K562 (cell line): Measurements from ENCODE around the gene IL6ST. TPM values are rescaled to one million over a fixed set of nuclear protein-coding genes. Genes with fewer than 3 reads are reported as not detected.

Experiments used
- BRD4 ChIP-seq: fragments of 200-600 bp; sonication (generic); IDR thresholded peaks from 2 replicates; pipeline ENCODE4 v1.6.1; 2017; ENCODE audit warnings: inconsistent platforms
- CBX1 ChIP-seq: sonication (generic); IDR thresholded peaks from 2 replicates; pipeline ENCODE4 v1.6.1; 2016; ENCODE audit warnings: antibody characterized with exemption, low read depth, mild to moderate bottlenecking
- CREB1 ChIP-seq, 2 experiments: sonication (generic) in 1 of 2; formaldehyde crosslinking in 1 of 2; IDR thresholded peaks; 2 replicates each; pipeline versions ENCODE4 v1.6.1 to v1.8.0; 2012 to 2022; ENCODE audit warnings: inconsistent platforms in 1 of 2, mild to moderate bottlenecking in 1 of 2, missing genetic modification reagents in 1 of 2, moderate library complexity in 1 of 2
- EGR1 ChIP-seq: fragments of 450-650 bp; conservative IDR thresholded peaks from 2 replicates; pipeline ENCODE4 v1.6.1; 2017; ENCODE audit warnings: mild to moderate bottlenecking
- FOSL1 ChIP-seq: fragments of 200-800 bp; sonication (Bioruptor generic); conservative IDR thresholded peaks from 2 replicates; pipeline ENCODE4 v1.6.1; 2016; ENCODE audit warnings: missing genetic modification characterization, missing compliant biosample characterization
- MTA2 ChIP-seq: fragments of 450-650 bp; IDR thresholded peaks from 2 replicates; pipeline ENCODE4 v1.6.1; 2016; ENCODE audit warnings: low read depth
- NFATC3 ChIP-seq: fragments of 450-650 bp; IDR thresholded peaks from 2 replicates; pipeline ENCODE4 v1.6.1; 2017; ENCODE audit warnings: mild to moderate bottlenecking
- POLR2AphosphoS2 ChIP-seq: IDR thresholded peaks from 2 replicates; pipeline ENCODE4 v1.6.1; 2012; ENCODE audit warnings: low read length, improper control_type of control experiment
- PTBP1 ChIP-seq: fragments of 200-400 bp; formaldehyde crosslinking; IDR thresholded peaks from 2 replicates; pipeline ENCODE4 v1.6.1; 2017; ENCODE audit warnings: low read depth, low read length
- RFX1 ChIP-seq: fragments of 450-650 bp; IDR thresholded peaks from 2 replicates; pipeline ENCODE4 v1.6.1; 2016; ENCODE audit warnings: mild to moderate bottlenecking, moderate library complexity
- SMARCC2 ChIP-seq: fragments of 450-650 bp; IDR thresholded peaks from 2 replicates; pipeline ENCODE4 v1.6.1; 2017; ENCODE audit warnings: antibody characterized with exemption, moderate library complexity, mild to moderate bottlenecking, low read depth
- SUPT5H ChIP-seq: fragments of 450-650 bp; IDR thresholded peaks from 2 replicates; pipeline ENCODE4 v1.6.1; 2016
- ZNF511 ChIP-seq: sonication (generic); formaldehyde crosslinking; IDR thresholded peaks from 2 replicates; pipeline ENCODE4 v1.8.0; 2022; ENCODE audit warnings: mild to moderate bottlenecking, missing genetic modification reagents
- ZNF668 ChIP-seq: fragments of 250-450 bp; sonication (Bioruptor Pico); IDR thresholded peaks from 2 replicates; pipeline ENCODE4 v1.8.0; 2022; ENCODE audit warnings: mild to moderate bottlenecking, inconsistent platforms
- ZNF740 ChIP-seq, 3 experiments: fragments of 200-800 bp in 1 of 3; sonication (Bioruptor generic) in 1 of 3; sonication (generic) in 1 of 3; formaldehyde crosslinking in 1 of 3; IDR thresholded peaks; 2 replicates each; pipeline versions ENCODE4 v1.6.1 to v1.8.0; 2016 to 2022; ENCODE audit warnings: mild to moderate bottlenecking in 2 of 3, missing compliant biosample characterization in 2 of 3, missing genetic modification characterization in 2 of 3, missing genetic modification reagents in 1 of 3
- polyA plus RNA-seq, 8 experiments: library from polyadenylated mRNA; depleted of rRNA in 4 of 8; stranded (reverse) in 5 of 8; unstranded in 3 of 8; fragments of >200 nt; fragmentation: Nextera tagmentation in 2 of 8; fragmentation: Illumina TruSeq in 1 of 8; extraction: Ambion mirVana in 2 of 8; extraction: Trizol in 1 of 8; gene quantifications; 2 replicates each; pipeline versions ENCODE4 v1.2.1 to v1.2.3, GENCODE V29; 2011 to 2014; ENCODE audit warnings: inconsistent platforms in 1 of 8, missing spikeins in 1 of 8
- total RNA-seq, 7 experiments: library from RNA; depleted of rRNA in 6 of 7; stranded (reverse); fragments of >200 nt in 6 of 7; fragmentation: Illumina TruSeq in 2 of 7; extraction: Trizol in 2 of 7; gene quantifications; 2 replicates each; pipeline versions ENCODE4 v1.2.1 to v1.2.3, GENCODE V29; 2011 to 2021; ENCODE audit warnings: low replicate concordance in 1 of 7
- TF ChIP-seq, protein P1 (sequence below): fragments of 250-450 bp; sonication (Bioruptor Pico); IDR thresholded peaks from 2 replicates; pipeline ENCODE4 v1.4.0; 2020
- TF ChIP-seq, protein P2 (sequence below): sonication (generic); formaldehyde crosslinking; IDR thresholded peaks from 2 replicates; pipeline ENCODE4 v1.8.1; 2023; ENCODE audit warnings: missing genetic modification reagents, mild to moderate bottlenecking, borderline replicate concordance

Gene IL6ST
- total and polyA plus RNA-seq, 9 of the 15 experiments (the other 6 are each of a cell fraction or from before 2014, with no cell fraction given): 2.0 to 27.0 (median 7.9) TPM

DNA sequence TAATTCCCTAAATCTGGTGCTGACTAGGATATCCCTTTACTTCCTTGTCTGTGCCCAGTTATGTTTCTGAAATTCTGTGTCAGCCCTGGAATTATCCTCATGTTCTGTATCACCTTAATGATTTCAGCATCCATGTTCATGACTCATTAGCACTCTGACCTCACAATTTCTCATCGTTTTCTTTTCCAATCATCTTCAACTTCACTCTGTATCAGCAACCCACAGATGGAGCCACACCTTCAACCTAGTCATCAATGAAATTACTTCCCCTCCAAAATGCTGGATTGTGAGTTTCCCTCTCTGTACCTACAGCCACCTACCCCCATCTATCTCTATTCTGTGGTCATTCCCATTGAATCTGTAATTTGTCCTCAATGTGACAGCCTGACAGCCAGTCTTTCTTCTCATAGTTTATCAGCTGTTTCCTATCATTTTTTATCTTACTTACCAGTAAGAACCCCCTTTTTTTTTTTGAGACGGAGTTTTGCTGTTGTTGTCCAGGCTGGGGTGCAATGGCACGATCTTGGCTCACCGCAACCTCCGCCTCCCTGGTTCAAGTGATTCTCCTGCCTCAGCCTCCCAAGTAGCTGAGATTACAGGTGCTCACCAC lies 3.1 kb upstream of the IL6ST start (continued):
- TF ChIP-seq, protein P1, sequence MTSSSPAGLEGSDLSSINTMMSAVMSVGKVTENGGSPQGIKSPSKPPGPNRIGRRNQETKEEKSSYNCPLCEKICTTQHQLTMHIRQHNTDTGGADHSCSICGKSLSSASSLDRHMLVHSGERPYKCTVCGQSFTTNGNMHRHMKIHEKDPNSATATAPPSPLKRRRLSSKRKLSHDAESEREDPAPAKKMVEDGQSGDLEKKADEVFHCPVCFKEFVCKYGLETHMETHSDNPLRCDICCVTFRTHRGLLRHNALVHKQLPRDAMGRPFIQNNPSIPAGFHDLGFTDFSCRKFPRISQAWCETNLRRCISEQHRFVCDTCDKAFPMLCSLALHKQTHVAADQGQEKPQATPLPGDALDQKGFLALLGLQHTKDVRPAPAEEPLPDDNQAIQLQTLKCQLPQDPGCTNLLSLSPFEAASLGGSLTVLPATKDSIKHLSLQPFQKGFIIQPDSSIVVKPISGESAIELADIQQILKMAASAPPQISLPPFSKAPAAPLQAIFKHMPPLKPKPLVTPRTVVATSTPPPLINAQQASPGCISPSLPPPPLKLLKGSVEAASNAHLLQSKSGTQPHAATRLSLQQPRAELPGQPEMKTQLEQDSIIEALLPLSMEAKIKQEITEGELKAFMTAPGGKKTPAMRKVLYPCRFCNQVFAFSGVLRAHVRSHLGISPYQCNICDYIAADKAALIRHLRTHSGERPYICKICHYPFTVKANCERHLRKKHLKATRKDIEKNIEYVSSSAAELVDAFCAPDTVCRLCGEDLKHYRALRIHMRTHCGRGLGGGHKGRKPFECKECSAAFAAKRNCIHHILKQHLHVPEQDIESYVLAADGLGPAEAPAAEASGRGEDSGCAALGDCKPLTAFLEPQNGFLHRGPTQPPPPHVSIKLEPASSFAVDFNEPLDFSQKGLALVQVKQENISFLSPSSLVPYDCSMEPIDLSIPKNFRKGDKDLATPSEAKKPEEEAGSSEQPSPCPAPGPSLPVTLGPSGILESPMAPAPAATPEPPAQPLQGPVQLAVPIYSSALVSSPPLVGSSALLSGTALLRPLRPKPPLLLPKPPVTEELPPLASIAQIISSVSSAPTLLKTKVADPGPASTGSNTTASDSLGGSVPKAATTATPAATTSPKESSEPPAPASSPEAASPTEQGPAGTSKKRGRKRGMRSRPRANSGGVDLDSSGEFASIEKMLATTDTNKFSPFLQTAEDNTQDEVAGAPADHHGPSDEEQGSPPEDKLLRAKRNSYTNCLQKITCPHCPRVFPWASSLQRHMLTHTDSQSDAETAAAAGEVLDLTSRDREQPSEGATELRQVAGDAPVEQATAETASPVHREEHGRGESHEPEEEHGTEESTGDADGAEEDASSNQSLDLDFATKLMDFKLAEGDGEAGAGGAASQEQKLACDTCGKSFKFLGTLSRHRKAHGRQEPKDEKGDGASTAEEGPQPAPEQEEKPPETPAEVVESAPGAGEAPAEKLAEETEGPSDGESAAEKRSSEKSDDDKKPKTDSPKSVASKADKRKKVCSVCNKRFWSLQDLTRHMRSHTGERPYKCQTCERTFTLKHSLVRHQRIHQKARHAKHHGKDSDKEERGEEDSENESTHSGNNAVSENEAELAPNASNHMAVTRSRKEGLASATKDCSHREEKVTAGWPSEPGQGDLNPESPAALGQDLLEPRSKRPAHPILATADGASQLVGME (CRISPR knock-in tag): no peak
- TF ChIP-seq PTBP1 (no peak), BRD4 (no peak), RFX1 (no peak), ZNF668 (CRISPR knock-in tag) (no peak), ZNF511 (CRISPR knock-in tag) (no peak), CREB1 (IDR thresholded peaks at IDR 0.05) (peak; percentile 59; the same call in 1 of the 2 replicates), CREB1 (CRISPR knock-in tag; IDR thresholded peaks at IDR 0.05) (no peak), MTA2 (no peak), CBX1 (no peak), ZNF740 (CRISPR knock-in tag; IDR thresholded peaks at IDR 0.05) (no peak), ZNF740 (tag; IDR thresholded peaks at IDR 0.05) (no peak), NFATC3 (no peak), POLR2AphosphoS2 (no peak), SMARCC2 (0 out of 2 replicates have a peak, but pooled peaks have one; percentile 57), SUPT5H (no peak), FOSL1 (tag) (peak; percentile 93), EGR1 (no peak)
- TF ChIP-seq, protein P2, sequence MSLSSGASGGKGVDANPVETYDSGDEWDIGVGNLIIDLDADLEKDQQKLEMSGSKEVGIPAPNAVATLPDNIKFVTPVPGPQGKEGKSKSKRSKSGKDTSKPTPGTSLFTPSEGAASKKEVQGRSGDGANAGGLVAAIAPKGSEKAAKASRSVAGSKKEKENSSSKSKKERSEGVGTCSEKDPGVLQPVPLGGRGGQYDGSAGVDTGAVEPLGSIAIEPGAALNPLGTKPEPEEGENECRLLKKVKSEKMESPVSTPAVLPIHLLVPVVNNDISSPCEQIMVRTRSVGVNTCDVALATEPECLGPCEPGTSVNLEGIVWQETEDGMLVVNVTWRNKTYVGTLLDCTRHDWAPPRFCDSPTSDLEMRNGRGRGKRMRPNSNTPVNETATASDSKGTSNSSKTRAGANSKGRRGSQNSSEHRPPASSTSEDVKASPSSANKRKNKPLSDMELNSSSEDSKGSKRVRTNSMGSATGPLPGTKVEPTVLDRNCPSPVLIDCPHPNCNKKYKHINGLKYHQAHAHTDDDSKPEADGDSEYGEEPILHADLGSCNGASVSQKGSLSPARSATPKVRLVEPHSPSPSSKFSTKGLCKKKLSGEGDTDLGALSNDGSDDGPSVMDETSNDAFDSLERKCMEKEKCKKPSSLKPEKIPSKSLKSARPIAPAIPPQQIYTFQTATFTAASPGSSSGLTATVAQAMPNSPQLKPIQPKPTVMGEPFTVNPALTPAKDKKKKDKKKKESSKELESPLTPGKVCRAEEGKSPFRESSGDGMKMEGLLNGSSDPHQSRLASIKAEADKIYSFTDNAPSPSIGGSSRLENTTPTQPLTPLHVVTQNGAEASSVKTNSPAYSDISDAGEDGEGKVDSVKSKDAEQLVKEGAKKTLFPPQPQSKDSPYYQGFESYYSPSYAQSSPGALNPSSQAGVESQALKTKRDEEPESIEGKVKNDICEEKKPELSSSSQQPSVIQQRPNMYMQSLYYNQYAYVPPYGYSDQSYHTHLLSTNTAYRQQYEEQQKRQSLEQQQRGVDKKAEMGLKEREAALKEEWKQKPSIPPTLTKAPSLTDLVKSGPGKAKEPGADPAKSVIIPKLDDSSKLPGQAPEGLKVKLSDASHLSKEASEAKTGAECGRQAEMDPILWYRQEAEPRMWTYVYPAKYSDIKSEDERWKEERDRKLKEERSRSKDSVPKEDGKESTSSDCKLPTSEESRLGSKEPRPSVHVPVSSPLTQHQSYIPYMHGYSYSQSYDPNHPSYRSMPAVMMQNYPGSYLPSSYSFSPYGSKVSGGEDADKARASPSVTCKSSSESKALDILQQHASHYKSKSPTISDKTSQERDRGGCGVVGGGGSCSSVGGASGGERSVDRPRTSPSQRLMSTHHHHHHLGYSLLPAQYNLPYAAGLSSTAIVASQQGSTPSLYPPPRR (CRISPR knock-in tag): no peak
